Measurements from ENCODE around the gene FOXP3. TPM values are rescaled to one million over a fixed set of nuclear protein-coding genes. Genes with fewer than 3 reads are reported as not detected.

The FOXP3 gene
- total RNA-seq, 2 donors from 2014 or later: 0.21 to 0.30 TPM

GRCh38 chrX:49278081-49278480 lies 13.6 kb upstream of the FOXP3 start:
- H3K9ac ChIP-seq (ENCODE audit: low read depth in 2 of 2, low read length in 2 of 2): no peak overlapping the region
- DNase-seq: no peak
- H3K4me3 ChIP-seq: no peak overlapping the region
- TF ChIP-seq, protein P1, sequence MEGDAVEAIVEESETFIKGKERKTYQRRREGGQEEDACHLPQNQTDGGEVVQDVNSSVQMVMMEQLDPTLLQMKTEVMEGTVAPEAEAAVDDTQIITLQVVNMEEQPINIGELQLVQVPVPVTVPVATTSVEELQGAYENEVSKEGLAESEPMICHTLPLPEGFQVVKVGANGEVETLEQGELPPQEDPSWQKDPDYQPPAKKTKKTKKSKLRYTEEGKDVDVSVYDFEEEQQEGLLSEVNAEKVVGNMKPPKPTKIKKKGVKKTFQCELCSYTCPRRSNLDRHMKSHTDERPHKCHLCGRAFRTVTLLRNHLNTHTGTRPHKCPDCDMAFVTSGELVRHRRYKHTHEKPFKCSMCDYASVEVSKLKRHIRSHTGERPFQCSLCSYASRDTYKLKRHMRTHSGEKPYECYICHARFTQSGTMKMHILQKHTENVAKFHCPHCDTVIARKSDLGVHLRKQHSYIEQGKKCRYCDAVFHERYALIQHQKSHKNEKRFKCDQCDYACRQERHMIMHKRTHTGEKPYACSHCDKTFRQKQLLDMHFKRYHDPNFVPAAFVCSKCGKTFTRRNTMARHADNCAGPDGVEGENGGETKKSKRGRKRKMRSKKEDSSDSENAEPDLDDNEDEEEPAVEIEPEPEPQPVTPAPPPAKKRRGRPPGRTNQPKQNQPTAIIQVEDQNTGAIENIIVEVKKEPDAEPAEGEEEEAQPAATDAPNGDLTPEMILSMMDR (IDR thresholded peaks at IDR 0.05): no peak
- H3K9me3 ChIP-seq: no peaks in the 10 kb centered on the region
- intact Hi-C loops (cut with DNase I): no loop called here
- no peaks in the 10 kb centered on the region for H3K27me3 ChIP-seq
- H3K27ac ChIP-seq: no peak overlapping the region
- H3K36me3 ChIP-seq: no peaks in the 10 kb centered on the region
- H3K4me1 ChIP-seq: no peaks in the 10 kb centered on the region

DNA sequence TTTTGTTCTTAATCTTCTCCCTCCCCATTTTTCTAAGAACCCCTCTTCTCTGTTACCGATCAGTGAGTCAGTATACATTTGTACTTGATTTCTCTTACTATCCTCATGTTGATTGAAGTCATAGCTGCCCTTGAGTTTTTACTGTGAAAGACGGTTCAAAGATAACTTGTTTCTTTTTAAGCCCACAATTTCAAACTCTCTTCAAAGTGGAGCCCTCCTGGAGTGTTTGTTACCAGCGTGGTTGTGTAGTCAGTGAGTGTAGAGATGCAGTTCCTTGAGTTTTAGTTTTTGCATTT lies 13.0 kb upstream of the FOXP3 start:
- no peak overlapping the region for H3K4me3 ChIP-seq
- no peaks in the 10 kb centered on the region for H3K9me3 ChIP-seq
- DNase-seq: no peak
- TF ChIP-seq, protein P1 (IDR thresholded peaks at IDR 0.05): no peak
- no peak overlapping the region for H3K9ac ChIP-seq (ENCODE audit: low read depth in 2 of 2, low read length in 2 of 2)
- H3K27me3 ChIP-seq: no peaks in the 10 kb centered on the region
- intact Hi-C loops (cut with DNase I): no loop called here
- peaks cover 3% of the 10 kb centered on the region for H3K4me1 ChIP-seq
- no peaks in the 10 kb centered on the region for H3K36me3 ChIP-seq
- H3K27ac ChIP-seq: no peak overlapping the region

DNA sequence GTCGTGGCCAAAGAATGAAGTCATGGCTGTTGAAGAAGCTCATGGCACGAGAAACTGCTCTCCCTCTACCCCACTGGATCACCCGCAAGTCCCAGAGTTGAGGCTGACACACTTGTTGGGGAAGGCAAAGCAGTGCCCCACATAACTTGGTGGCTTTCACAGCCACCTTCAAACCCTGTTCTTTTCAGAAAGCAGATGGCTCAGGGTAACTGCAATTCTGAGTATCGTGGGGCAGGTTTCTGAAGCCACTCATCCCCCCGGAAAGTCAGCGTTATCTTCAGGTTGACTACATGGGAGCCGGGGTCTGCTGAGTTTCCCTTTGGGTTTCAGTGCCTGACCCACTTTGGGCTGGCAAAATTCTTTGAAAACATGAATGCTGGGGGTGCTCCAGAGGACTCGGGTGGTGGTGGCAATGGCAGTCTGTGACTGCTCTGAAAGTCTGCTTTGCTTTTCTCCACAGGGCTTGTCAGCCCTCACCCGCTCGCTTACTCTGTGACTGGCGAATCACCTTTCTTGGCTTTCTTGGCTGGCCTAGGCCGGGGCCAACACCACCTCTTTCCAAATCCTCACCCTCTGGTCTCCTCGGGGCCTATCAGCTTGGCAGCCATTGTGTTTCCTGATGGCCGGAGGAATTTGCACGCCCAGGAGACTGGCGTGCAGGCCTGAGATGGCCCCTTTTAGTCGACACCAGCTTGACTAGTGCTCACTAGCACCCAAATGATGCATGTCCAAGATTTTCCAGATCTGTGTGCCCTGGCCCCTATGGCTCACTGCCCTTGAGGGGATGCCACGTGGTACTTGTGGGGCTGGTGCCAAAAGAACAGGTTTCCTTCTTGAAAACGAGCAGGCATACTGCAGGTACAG lies 12.4 kb upstream of the FOXP3 start:
- Histone ChIP-seq H3K4me3 (no peak overlapping the region), H3K27me3 (no peaks in the 10 kb centered on the region), H3K9me3 (no peaks in the 10 kb centered on the region), H3K36me3 (no peaks in the 10 kb centered on the region), H3K4me1 (peaks cover 3% of the 10 kb centered on the region), H3K27ac (no peak overlapping the region), H3K9ac (ENCODE audit: low read depth in 2 of 2, low read length in 2 of 2) (no peak overlapping the region)
- intact Hi-C loops (cut with DNase I): no loop called here
- DNase-seq: no peak
- TF ChIP-seq, protein P1 (IDR thresholded peaks at IDR 0.05): no peak

- peaks cover 3% of the 10 kb centered on the region for H3K4me1 ChIP-seq
- no peaks in the 10 kb centered on the region for H3K9me3 ChIP-seq
Measured at GRCh38 chrX:49276207-49276606, 11.7 kb upstream of the FOXP3 start.

DNA sequence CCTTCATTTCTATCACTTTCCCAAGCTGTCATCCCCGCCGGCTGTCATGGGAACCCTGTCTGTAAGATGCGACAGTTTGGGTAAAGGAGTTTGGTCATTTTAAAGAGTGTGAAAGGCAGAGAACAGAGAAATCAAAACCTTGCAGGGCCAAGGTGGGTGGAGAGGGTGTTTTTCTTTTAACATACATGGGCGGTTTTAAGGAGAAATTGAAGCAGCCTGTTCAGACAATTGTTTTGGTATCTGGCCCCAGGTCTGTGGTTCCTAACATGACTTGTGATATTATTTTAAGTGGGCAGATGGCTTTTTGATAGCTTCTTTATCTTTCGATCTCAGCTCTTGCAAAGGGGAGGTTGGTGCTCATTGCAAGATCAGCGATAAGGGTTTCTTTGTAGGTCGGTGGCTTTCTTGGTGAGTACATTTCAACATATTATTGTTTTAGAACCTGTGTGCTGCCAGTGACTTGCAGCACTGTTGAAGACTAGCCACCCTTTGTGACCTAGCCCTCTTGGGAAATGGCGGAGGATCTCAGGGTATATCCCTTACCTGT lies 8.7 kb upstream of the FOXP3 start:
- H3K27me3 ChIP-seq: no peaks in the 10 kb centered on the region
- H3K36me3 ChIP-seq: no peaks in the 10 kb centered on the region
- intact Hi-C loops (cut with DNase I): no loop called here
- no peak for DNase-seq
- H3K4me1 ChIP-seq: peaks cover 3% of the 10 kb centered on the region
- no peaks in the 10 kb centered on the region for H3K9me3 ChIP-seq
- H3K27ac ChIP-seq: no peak overlapping the region
- TF ChIP-seq, protein P1 (IDR thresholded peaks at IDR 0.05): no peak
- no peak overlapping the region for H3K4me3 ChIP-seq
- H3K9ac ChIP-seq (ENCODE audit: low read depth in 2 of 2, low read length in 2 of 2): no peak overlapping the region

More at GRCh38 chrX:49276207-49276606, 11.7 kb upstream of the FOXP3 start:
- TF ChIP-seq, protein P1 (IDR thresholded peaks at IDR 0.05): no peak
- no peak overlapping the region for H3K27ac ChIP-seq
- DNase-seq: no peak
- H3K4me3 ChIP-seq: no peak overlapping the region
- no peaks in the 10 kb centered on the region for H3K36me3 ChIP-seq
- H3K9ac ChIP-seq (ENCODE audit: low read depth in 2 of 2, low read length in 2 of 2): no peak overlapping the region
- intact Hi-C loops (cut with DNase I): no loop called here
- H3K27me3 ChIP-seq: no peaks in the 10 kb centered on the region
